IMR-90 (cell line): ENCODE measurements around the gene PPP1R9B. TPM values are rescaled to one million over a fixed set of nuclear protein-coding genes. Genes with fewer than 3 reads are reported as not detected.

Source experiments
- ATAC-seq: fragments of 200-7000 bp; cut with Tn5 transposase; 2 replicates; pipeline ENCODE4 v1.9.1; 2020; ENCODE audit warnings: low read depth, mild to moderate bottlenecking, moderate library complexity
- BruUV-seq: library from RNA; stranded (reverse); fragments of 400-500 nt; replicated peaks from 2 replicates; lab custom pipeline; 2021; lab: Mats Ljungman, UMichigan
- CTCF ChIA-PET: fragments of 300-600 bp; formaldehyde crosslinking; extraction: SDS; loops from one replicate; lab custom pipeline; 2021; ENCODE audit warnings: antibody characterized with exemption; lab: Yijun Ruan, JAX
- POLR2A ChIA-PET: fragments of 300-600 bp; sonication (Branson Sonifier 250); formaldehyde crosslinking; loops from one replicate; lab custom pipeline; 2022; ENCODE audit warnings: antibody characterized with exemption; ENCODE audit not compliant: unreplicated experiment; lab: Charles Lee
- DNase-seq: peaks from one replicate; pipeline ENCODE4 v3.0.0; 2013
- H2AFZ ChIP-seq: replicated peaks from 2 replicates; pipeline ENCODE3; 2013; ENCODE audit warnings: low read length, mild to moderate bottlenecking; ENCODE audit not compliant: poor library complexity
- H2AK5ac ChIP-seq: 2 replicates; pipeline ENCODE4 v1.6.1; 2013; ENCODE audit warnings: low read depth, low read length, inconsistent platforms
- H2AK9ac ChIP-seq: replicated peaks from 2 replicates; pipeline ENCODE3; 2013; ENCODE audit warnings: mild to moderate bottlenecking, low read depth, low read length, moderate library complexity; ENCODE audit not compliant: poor library complexity
- H2BK120ac ChIP-seq: 2 replicates; pipeline ENCODE4 v1.6.1; 2013; ENCODE audit warnings: low read depth, low read length, inconsistent platforms
- H2BK15ac ChIP-seq: 3 replicates; pipeline ENCODE4 v1.6.1; 2013; ENCODE audit warnings: low read depth, low read length, inconsistent platforms
- H2BK20ac ChIP-seq: 2 replicates; pipeline ENCODE4 v1.6.1; 2013; ENCODE audit warnings: low read depth, mild to moderate bottlenecking, inconsistent platforms, low read length, moderate library complexity
- H2BK5ac ChIP-seq: 2 replicates; pipeline ENCODE4 v1.6.1; 2013; ENCODE audit warnings: mild to moderate bottlenecking, low read depth, low read length, inconsistent platforms; ENCODE audit not compliant: poor library complexity, severe bottlenecking
- H3K14ac ChIP-seq: replicated peaks from 2 replicates; pipeline ENCODE4 v1.6.1; 2013; ENCODE audit warnings: low read depth, low read length, inconsistent platforms
- H3K18ac ChIP-seq: 2 replicates; pipeline ENCODE4 v1.6.1; 2013; ENCODE audit warnings: low read depth, low read length, control low read depth
- H3K23ac ChIP-seq: 2 replicates; pipeline ENCODE4 v1.6.1; 2013; ENCODE audit warnings: low read depth, low read length, inconsistent platforms
- H3K27ac ChIP-seq: 2 replicates; pipeline ENCODE4 v1.5.1; 2013; ENCODE audit warnings: mild to moderate bottlenecking, control low read depth, low read length; ENCODE audit not compliant: insufficient read depth
- H3K27me3 ChIP-seq: 2 replicates; pipeline ENCODE4 v1.6.1; 2013; ENCODE audit warnings: low read length; ENCODE audit not compliant: control insufficient read depth, insufficient read depth
- H3K36me3 ChIP-seq: 2 replicates; pipeline ENCODE4 v1.6.1; 2013; ENCODE audit warnings: low read length, mixed read lengths; ENCODE audit not compliant: control insufficient read depth, insufficient read depth
- H3K4ac ChIP-seq: 2 replicates; pipeline ENCODE4 v1.6.1; 2013; ENCODE audit warnings: low read depth, low read length, inconsistent platforms
- H3K4me1 ChIP-seq: 2 replicates; pipeline ENCODE4 v1.6.1; 2013; ENCODE audit warnings: low read length, mixed read lengths; ENCODE audit not compliant: control insufficient read depth, insufficient read depth
- H3K4me2 ChIP-seq: 2 replicates; pipeline ENCODE4 v1.6.1; 2013; ENCODE audit warnings: low read depth, mild to moderate bottlenecking, control low read depth, low read length, moderate library complexity
- H3K4me3 ChIP-seq: 2 replicates; pipeline ENCODE4 v1.5.1; 2013; ENCODE audit warnings: low read depth, mild to moderate bottlenecking, control low read depth, low read length, moderate library complexity; ENCODE audit not compliant: insufficient read depth
- H3K56ac ChIP-seq: 2 replicates; pipeline ENCODE4 v1.6.1; 2013; ENCODE audit warnings: low read length, inconsistent platforms; ENCODE audit not compliant: insufficient read depth; ENCODE audit errors: extremely low read depth
- H3K79me1 ChIP-seq, 2 experiments: 2 replicates each; pipeline ENCODE4 v1.6.1; 2013; ENCODE audit warnings: low read length in 2 of 2, inconsistent platforms in 1 of 2, low read depth in 1 of 2
- H3K9ac ChIP-seq: 2 replicates; pipeline ENCODE4 v1.6.1; 2013; ENCODE audit warnings: low read depth, low read length, control low read depth
- H3K9me1 ChIP-seq: 2 replicates; pipeline ENCODE4 v1.6.1; 2013; ENCODE audit warnings: low read length, inconsistent platforms; ENCODE audit not compliant: insufficient read depth
- H3K9me3 ChIP-seq: 2 replicates; pipeline ENCODE4 v1.6.1; 2013; ENCODE audit warnings: low read length; ENCODE audit not compliant: control insufficient read depth, insufficient read depth
- H4K20me1 ChIP-seq: 2 replicates; pipeline ENCODE4 v1.6.1; 2013; ENCODE audit warnings: low read length, inconsistent platforms; ENCODE audit not compliant: insufficient read depth
- H4K5ac ChIP-seq: 2 replicates; pipeline ENCODE4 v1.6.1; 2013; ENCODE audit warnings: mild to moderate bottlenecking, low read depth, low read length, control low read depth
- H4K8ac ChIP-seq, 2 experiments: 2 replicates each; pipeline ENCODE4 v1.6.1; 2013; ENCODE audit warnings: low read depth in 2 of 2, low read length in 2 of 2, control low read depth in 1 of 2, inconsistent platforms in 1 of 2
- H4K91ac ChIP-seq: 2 replicates; pipeline ENCODE4 v1.6.1; 2013; ENCODE audit warnings: low read depth, low read length, inconsistent platforms; ENCODE audit not compliant: insufficient read depth
- BHLHE40 ChIP-seq: fragments of 150-350 bp; IDR thresholded peaks from 2 replicates; pipeline ENCODE4 v1.6.1; 2016; ENCODE audit warnings: mild to moderate bottlenecking, low read depth, low read length
- MAFK ChIP-seq: IDR thresholded peaks from 2 replicates; pipeline ENCODE4 v1.6.1; 2012; ENCODE audit warnings: low read depth, low read length, improper control_type of control experiment
- USF2 ChIP-seq: fragments of 150-350 bp; IDR thresholded peaks from 2 replicates; pipeline ENCODE4 v1.6.1; 2017; ENCODE audit warnings: mild to moderate bottlenecking, antibody characterized with exemption, low read length, low read depth
- WGBS, 2 experiments: methylation state at CpG; one replicate each; pipeline versions ENCODE4 v1.1.5 to v1.1.7; 2013; ENCODE audit warnings: missing lambda C conversion rate in 2 of 2; ENCODE audit not compliant: insufficient read length in 1 of 2; ENCODE audit errors: extremely low coverage in 2 of 2; 5-methylcytosine and 5-hydroxymethylcytosine counted together
- dilution Hi-C: fragments of 300-500 bp; cut with HindIII; formaldehyde crosslinking; loops from one replicate; pipeline ENCODE4 v1.14.3; 2018; ENCODE audit warnings: low sequenced_read_pairs; ENCODE audit not compliant: unreplicated experiment
- in situ Hi-C: fragments of 300-500 bp; cut with MboI; formaldehyde crosslinking; loops from 3 replicates; pipeline ENCODE4 v1.14.3; 2019; ENCODE audit warnings: low sequenced_read_pairs, inconsistent platforms, mixed read lengths
- intact Hi-C: fragments of 100-400 bp; cut with micrococcal nuclease; formaldehyde crosslinking; loops from 2 replicates; pipeline ENCODE4 v1.10.0; 2022
- polyA plus RNA-seq, 3 experiments: library from polyadenylated mRNA; depleted of rRNA; stranded (reverse); fragments of >200 nt; gene quantifications; 2 replicates each; pipeline ENCODE4 v1.2.3, GENCODE V29; 2012; ENCODE audit warnings: low replicate concordance in 1 of 3
- total RNA-seq: library from RNA; depleted of rRNA; stranded (reverse); fragments of >200 nt; gene quantifications from 2 replicates; pipeline ENCODE4 v1.2.3, GENCODE V29; 2012

PPP1R9B gene
- total and polyA plus RNA-seq, 2 of the 4 experiments (the other 2 are of a cell fraction): 23.0 to 28.0 TPM

- H4K8ac ChIP-seq: peak overlapping the region in 1 of 2 experiments; percentile 79; a peak in 1 of 4 replicates
- H3K9me3 ChIP-seq: no peaks in the 10 kb centered on the region
- H3K18ac ChIP-seq: no peak overlapping the region
- no TSS peak for BruUV-seq
- H2AK9ac ChIP-seq: no peak overlapping the region
- H3K79me1 ChIP-seq: no peaks in the 10 kb centered on the region
- no peak overlapping the region for H3K4me3 ChIP-seq
- CTCF ChIA-PET: interaction anchor here (1.0 kb wide), 1 partner anchor 16 kb away, joined by 5 read pairs; no protein-coding TSS in a partner anchor
- H2BK20ac ChIP-seq: no peak overlapping the region
- 95% methylated on average over 8 of the region's 19 CpGs; no CpG with 5 or more reads in 1 of the 2 experiments for WGBS, 2 experiments
- H4K91ac ChIP-seq: no peak overlapping the region
- no peak overlapping the region for H2BK5ac ChIP-seq
- peak; percentile 20; the same call in 1 of the 2 replicates for TF ChIP-seq USF2
- TF ChIP-seq MAFK: no peak
- peak; percentile 78 for TF ChIP-seq BHLHE40
- H3K4me2 ChIP-seq: no peak overlapping the region
- H4K20me1 ChIP-seq: no peaks in the 10 kb centered on the region
- no peak overlapping the region for H4K5ac ChIP-seq
- 0 out of 2 replicates have a peak overlapping the region, but pooled peaks have one; percentile 50 for H2AK5ac ChIP-seq
- POLR2A ChIA-PET: no interaction called here
- no peak overlapping the region for H3K9ac ChIP-seq
- dilution Hi-C loops (no loop called here), intact Hi-C loops (no loop called here), in situ Hi-C loops (no loop called here)
- H3K23ac ChIP-seq: no peak overlapping the region
- H2AFZ ChIP-seq: no peak overlapping the region
- H3K9me1 ChIP-seq: peaks cover 4% of the 10 kb centered on the region
- H3K27me3 ChIP-seq: no peaks in the 10 kb centered on the region
- no peak overlapping the region for H3K56ac ChIP-seq
- H3K4me1 ChIP-seq: peaks cover 3% of the 10 kb centered on the region
- H3K4ac ChIP-seq: no peak overlapping the region
- no peak overlapping the region for H2BK120ac ChIP-seq
- 0 out of 3 replicates have a peak overlapping the region, but pooled peaks have one; percentile 31 for H2BK15ac ChIP-seq
- H3K14ac ChIP-seq: no peak overlapping the region
- ATAC-seq (no peak), DNase-seq (no peak)
- no peak overlapping the region for H3K27ac ChIP-seq
- peaks cover 32% of the 10 kb centered on the region; the same call in 1 of the 2 replicates for H3K36me3 ChIP-seq
Measured at GRCh38 chr17:50110591-50111349, 39.7 kb downstream of the PPP1R9B start.
